HEK293 (cell line): ENCODE results near the gene POU2AF1.
"Not testable (repeated sequence)": the region's sequence is repeated elsewhere in the genome, so short reads cannot be mapped to it uniquely, and the experiment has no call there.

Experiments used
- CTCF ChIA-PET: fragments of 350-600 bp; formaldehyde crosslinking; extraction: SDS; loops from one replicate; lab custom pipeline; 2021; ENCODE audit warnings: antibody characterized with exemption; lab: Yijun Ruan, JAX
- POLR2A ChIA-PET: fragments of 300-600 bp; formaldehyde crosslinking; extraction: SDS; loops from one replicate; lab custom pipeline; 2020; ENCODE audit warnings: antibody characterized with exemption, inconsistent platforms; lab: Yijun Ruan, JAX
- H3K27ac ChIP-seq: fragments of 200-500 bp; sonication (Bioruptor generic); 2 replicates; pipeline ENCODE4 v1.5.1; 2014; ENCODE audit warnings: low read depth, low read length, control low read depth, inconsistent platforms; ENCODE audit errors: extremely low read depth
- H3K36me3 ChIP-seq, 2 experiments: fragments of 200-500 bp in 1 of 2; sonication (Bioruptor generic) in 1 of 2; 1 replicate in 1 of 2; 2 replicates in 1 of 2; pipeline ENCODE4 v1.5.1; 2014 to 2017; ENCODE audit warnings: inconsistent platforms in 2 of 2, low read length in 2 of 2; ENCODE audit not compliant: control insufficient read depth in 2 of 2, insufficient read depth in 1 of 2
- H3K4me1 ChIP-seq: fragments of 200-500 bp; sonication (Bioruptor generic); 2 replicates; pipeline ENCODE4 v1.5.1; 2014; ENCODE audit warnings: mild to moderate bottlenecking, low read length, inconsistent platforms; ENCODE audit not compliant: control insufficient read depth, insufficient read depth
- H3K4me3 ChIP-seq: 2 replicates; pipeline ENCODE4 v1.5.1; 2011; ENCODE audit warnings: low read depth, mild to moderate bottlenecking, control low read depth, low read length, moderate library complexity
- H3K9me3 ChIP-seq: fragments of 200-500 bp; sonication (Bioruptor generic); 2 replicates; pipeline ENCODE4 v1.5.1; 2014; ENCODE audit warnings: low read depth, low read length, inconsistent platforms; ENCODE audit not compliant: control insufficient read depth, insufficient read depth
- KLF10 ChIP-seq: fragments of 450-650 bp; IDR thresholded peaks from 2 replicates; pipeline ENCODE4 v1.5.1; 2018; ENCODE audit warnings: missing biosample characterization, mild to moderate bottlenecking, missing genetic modification characterization
- KLF7 ChIP-seq: fragments of 450-650 bp; formaldehyde crosslinking; IDR thresholded peaks from 2 replicates; pipeline ENCODE4 v1.5.1; 2016; ENCODE audit warnings: missing biosample characterization, missing genetic modification characterization, borderline replicate concordance
- KLF9 ChIP-seq: fragments of 450-650 bp; formaldehyde crosslinking; IDR thresholded peaks from 2 replicates; pipeline ENCODE4 v1.5.1; 2016; ENCODE audit warnings: missing biosample characterization, missing genetic modification characterization, low read depth
- MZF1 ChIP-seq: fragments of 450-650 bp; formaldehyde crosslinking; IDR thresholded peaks from 2 replicates; pipeline ENCODE4 v1.5.1; 2017; ENCODE audit warnings: missing biosample characterization, missing genetic modification characterization, borderline replicate concordance
- OSR2 ChIP-seq: fragments of 450-650 bp; formaldehyde crosslinking; IDR thresholded peaks from 2 replicates; pipeline ENCODE4 v1.5.1; 2016; ENCODE audit warnings: missing biosample characterization, missing genetic modification characterization
- SP2 ChIP-seq: fragments of 450-650 bp; formaldehyde crosslinking; IDR thresholded peaks from 2 replicates; pipeline ENCODE4 v1.5.1; 2016; ENCODE audit warnings: missing biosample characterization, missing genetic modification characterization
- WT1 ChIP-seq: fragments of 450-650 bp; formaldehyde crosslinking; IDR thresholded peaks from 2 replicates; pipeline ENCODE4 v1.5.1; 2016; ENCODE audit warnings: missing biosample characterization, missing genetic modification characterization
- ZBTB17 ChIP-seq: fragments of 450-650 bp; formaldehyde crosslinking; IDR thresholded peaks from 2 replicates; pipeline ENCODE4 v1.5.1; 2016; ENCODE audit warnings: missing biosample characterization, missing genetic modification characterization
- ZBTB7A ChIP-seq: fragments of 450-650 bp; formaldehyde crosslinking; IDR thresholded peaks from 2 replicates; pipeline ENCODE4 v1.5.1; 2016; ENCODE audit warnings: low read depth, missing biosample characterization, missing genetic modification characterization
- ZEB2 ChIP-seq: fragments of 450-650 bp; formaldehyde crosslinking; IDR thresholded peaks from 2 replicates; pipeline ENCODE4 v1.5.1; 2016; ENCODE audit warnings: missing biosample characterization, missing genetic modification characterization
- ZNF202 ChIP-seq: fragments of 450-650 bp; formaldehyde crosslinking; IDR thresholded peaks from 2 replicates; pipeline ENCODE4 v1.5.1; 2016; ENCODE audit warnings: missing biosample characterization, missing genetic modification characterization, borderline replicate concordance
- ZNF274 ChIP-seq, 2 experiments: fragments of 200-500 bp in 1 of 2; fragments of 450-650 bp in 1 of 2; sonication (Bioruptor generic) in 1 of 2; formaldehyde crosslinking in 1 of 2; IDR thresholded peaks; 2 replicates each; pipeline versions ENCODE4 v1.5.1 to v1.6.1; 2014 to 2016; ENCODE audit warnings: borderline replicate concordance in 1 of 2, inconsistent platforms in 1 of 2, low read length in 1 of 2, missing biosample characterization in 1 of 2, missing genetic modification characterization in 1 of 2
- ZNF426 ChIP-seq: fragments of 450-650 bp; formaldehyde crosslinking; IDR thresholded peaks from 2 replicates; pipeline ENCODE4 v1.5.1; 2017; ENCODE audit warnings: missing biosample characterization, missing genetic modification characterization, mild to moderate bottlenecking, inconsistent platforms, moderate library complexity
- ZNF664 ChIP-seq: fragments of 450-650 bp; formaldehyde crosslinking; IDR thresholded peaks from 2 replicates; pipeline ENCODE4 v1.5.1; 2016; ENCODE audit warnings: missing biosample characterization, missing genetic modification characterization
- ZNF670 ChIP-seq: fragments of 450-650 bp; formaldehyde crosslinking; IDR thresholded peaks from 2 replicates; pipeline ENCODE4 v1.5.1; 2016; ENCODE audit warnings: missing biosample characterization, missing genetic modification characterization, low read depth
- ZNF692 ChIP-seq: fragments of 450-650 bp; formaldehyde crosslinking; IDR thresholded peaks from 2 replicates; pipeline ENCODE4 v1.5.1; 2016; ENCODE audit warnings: missing biosample characterization, missing genetic modification characterization
- ZSCAN30 ChIP-seq: fragments of 450-650 bp; IDR thresholded peaks from 2 replicates; pipeline ENCODE4 v1.5.1; 2018; ENCODE audit warnings: missing biosample characterization, mild to moderate bottlenecking, missing genetic modification characterization, moderate library complexity
- TF ChIP-seq, protein P1 (sequence below): fragments of 450-650 bp; formaldehyde crosslinking; conservative IDR thresholded peaks from 2 replicates; pipeline ENCODE4 v1.5.1; 2016; ENCODE audit warnings: low read depth, missing biosample characterization, missing genetic modification characterization
- TF ChIP-seq, protein P2 (sequence below): fragments of 450-650 bp; formaldehyde crosslinking; IDR thresholded peaks from 2 replicates; pipeline ENCODE4 v1.5.1; 2017; ENCODE audit warnings: missing biosample characterization, missing genetic modification characterization
- TF ChIP-seq, protein P3 (sequence below): fragments of 450-650 bp; formaldehyde crosslinking; conservative IDR thresholded peaks from 2 replicates; pipeline ENCODE4 v1.5.1; 2016; ENCODE audit warnings: low read depth, missing biosample characterization, missing genetic modification characterization

The POU2AF1 gene

GRCh38 chr11:111395749-111396148 is 16.7 kb upstream of the POU2AF1 start:
- POLR2A ChIA-PET, result no interaction called here
- H3K4me1 ChIP-seq, result no peaks in the 10 kb centered on the region
- H3K9me3 ChIP-seq, result no peaks in the 10 kb centered on the region
- no peak overlapping the region for H3K4me3 ChIP-seq
- no peaks in the 10 kb centered on the region for H3K36me3 ChIP-seq
- TF ChIP-seq ZEB2, result no peak
- TF ChIP-seq ZSCAN30, result no peak
- TF ChIP-seq KLF10, result no peak
- TF ChIP-seq ZNF274 (IDR thresholded peaks at IDR 0.05; ENCODE audit: low read length), result no peak
- TF ChIP-seq ZNF274 (tag by site-specific recombination; IDR thresholded peaks at IDR 0.05; ENCODE audit: borderline replicate concordance), result no peak
- no peak for TF ChIP-seq ZNF670
- no peak for TF ChIP-seq ZNF664 (tag by site-specific recombination)
- no peak for TF ChIP-seq ZBTB17 (tag by site-specific recombination)
- TF ChIP-seq, protein P1, sequence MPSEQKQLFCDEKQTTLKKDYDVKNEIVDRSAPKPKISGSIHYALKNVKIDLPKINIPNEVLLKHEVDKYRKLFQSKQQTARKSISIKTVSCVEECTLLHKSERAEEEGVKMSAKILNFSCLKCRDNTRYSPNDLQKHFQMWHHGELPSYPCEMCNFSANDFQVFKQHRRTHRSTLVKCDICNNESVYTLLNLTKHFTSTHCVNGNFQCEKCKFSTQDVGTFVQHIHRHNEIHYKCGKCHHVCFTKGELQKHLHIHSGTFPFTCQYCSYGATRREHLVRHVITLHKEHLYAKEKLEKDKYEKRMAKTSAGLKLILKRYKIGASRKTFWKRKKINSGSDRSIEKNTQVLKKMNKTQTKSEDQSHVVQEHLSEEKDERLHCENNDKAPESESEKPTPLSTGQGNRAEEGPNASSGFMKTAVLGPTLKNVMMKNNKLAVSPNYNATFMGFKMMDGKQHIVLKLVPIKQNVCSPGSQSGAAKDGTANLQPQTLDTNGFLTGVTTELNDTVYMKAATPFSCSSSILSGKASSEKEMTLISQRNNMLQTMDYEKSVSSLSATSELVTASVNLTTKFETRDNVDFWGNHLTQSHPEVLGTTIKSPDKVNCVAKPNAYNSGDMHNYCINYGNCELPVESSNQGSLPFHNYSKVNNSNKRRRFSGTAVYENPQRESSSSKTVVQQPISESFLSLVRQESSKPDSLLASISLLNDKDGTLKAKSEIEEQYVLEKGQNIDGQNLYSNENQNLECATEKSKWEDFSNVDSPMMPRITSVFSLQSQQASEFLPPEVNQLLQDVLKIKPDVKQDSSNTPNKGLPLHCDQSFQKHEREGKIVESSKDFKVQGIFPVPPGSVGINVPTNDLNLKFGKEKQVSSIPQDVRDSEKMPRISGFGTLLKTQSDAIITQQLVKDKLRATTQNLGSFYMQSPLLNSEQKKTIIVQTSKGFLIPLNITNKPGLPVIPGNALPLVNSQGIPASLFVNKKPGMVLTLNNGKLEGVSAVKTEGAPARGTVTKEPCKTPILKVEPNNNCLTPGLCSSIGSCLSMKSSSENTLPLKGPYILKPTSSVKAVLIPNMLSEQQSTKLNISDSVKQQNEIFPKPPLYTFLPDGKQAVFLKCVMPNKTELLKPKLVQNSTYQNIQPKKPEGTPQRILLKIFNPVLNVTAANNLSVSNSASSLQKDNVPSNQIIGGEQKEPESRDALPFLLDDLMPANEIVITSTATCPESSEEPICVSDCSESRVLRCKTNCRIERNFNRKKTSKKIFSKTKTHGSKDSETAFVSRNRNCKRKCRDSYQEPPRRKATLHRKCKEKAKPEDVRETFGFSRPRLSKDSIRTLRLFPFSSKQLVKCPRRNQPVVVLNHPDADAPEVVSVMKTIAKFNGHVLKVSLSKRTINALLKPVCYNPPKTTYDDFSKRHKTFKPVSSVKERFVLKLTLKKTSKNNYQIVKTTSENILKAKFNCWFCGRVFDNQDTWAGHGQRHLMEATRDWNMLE (tag by site-specific recombination), result no peak
- TF ChIP-seq ZBTB7A, result no peak
- no peak for TF ChIP-seq SP2 (tag by site-specific recombination)
- no peak for TF ChIP-seq OSR2 (tag by site-specific recombination)
- TF ChIP-seq MZF1 (tag by site-specific recombination), result no peak
- TF ChIP-seq, protein P2, sequence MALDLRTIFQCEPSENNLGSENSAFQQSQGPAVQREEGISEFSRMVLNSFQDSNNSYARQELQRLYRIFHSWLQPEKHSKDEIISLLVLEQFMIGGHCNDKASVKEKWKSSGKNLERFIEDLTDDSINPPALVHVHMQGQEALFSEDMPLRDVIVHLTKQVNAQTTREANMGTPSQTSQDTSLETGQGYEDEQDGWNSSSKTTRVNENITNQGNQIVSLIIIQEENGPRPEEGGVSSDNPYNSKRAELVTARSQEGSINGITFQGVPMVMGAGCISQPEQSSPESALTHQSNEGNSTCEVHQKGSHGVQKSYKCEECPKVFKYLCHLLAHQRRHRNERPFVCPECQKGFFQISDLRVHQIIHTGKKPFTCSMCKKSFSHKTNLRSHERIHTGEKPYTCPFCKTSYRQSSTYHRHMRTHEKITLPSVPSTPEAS (tag by site-specific recombination), result no peak
- no peak for TF ChIP-seq KLF7 (tag by site-specific recombination)
- TF ChIP-seq KLF9 (tag by site-specific recombination), result no peak
- TF ChIP-seq ZNF692, result no peak
- TF ChIP-seq WT1 (tag by site-specific recombination), result no peak
- no peak overlapping the region for H3K27ac ChIP-seq
- CTCF ChIA-PET, result no interaction called here

DNA sequence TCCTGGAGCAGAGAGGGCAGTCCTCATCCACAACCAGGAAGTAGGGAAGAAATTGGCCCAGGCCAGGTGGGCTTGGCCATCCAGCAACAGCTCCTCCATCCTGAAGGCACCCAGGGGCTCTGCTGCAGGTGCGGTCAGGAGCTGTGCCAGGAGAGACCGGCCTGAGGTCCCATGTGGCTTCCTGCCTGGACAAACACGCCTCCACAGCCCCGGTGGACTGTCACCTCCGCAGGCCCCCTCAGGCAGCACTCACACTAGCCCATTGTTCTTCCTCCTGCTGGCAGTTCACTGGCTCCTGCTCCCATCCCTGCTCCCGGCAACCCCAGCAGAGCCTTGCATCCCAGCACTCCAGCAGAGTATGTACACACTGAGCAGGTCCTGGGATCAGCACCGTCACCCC is 16.0 kb upstream of the POU2AF1 start:
- ChIA-PET CTCF (no interaction called here), POLR2A (no interaction called here)
- H3K4me3 ChIP-seq, result no peak overlapping the region
- no peaks in the 10 kb centered on the region for H3K9me3 ChIP-seq
- no peaks in the 10 kb centered on the region for H3K36me3 ChIP-seq
- TF ChIP-seq, protein P3, sequence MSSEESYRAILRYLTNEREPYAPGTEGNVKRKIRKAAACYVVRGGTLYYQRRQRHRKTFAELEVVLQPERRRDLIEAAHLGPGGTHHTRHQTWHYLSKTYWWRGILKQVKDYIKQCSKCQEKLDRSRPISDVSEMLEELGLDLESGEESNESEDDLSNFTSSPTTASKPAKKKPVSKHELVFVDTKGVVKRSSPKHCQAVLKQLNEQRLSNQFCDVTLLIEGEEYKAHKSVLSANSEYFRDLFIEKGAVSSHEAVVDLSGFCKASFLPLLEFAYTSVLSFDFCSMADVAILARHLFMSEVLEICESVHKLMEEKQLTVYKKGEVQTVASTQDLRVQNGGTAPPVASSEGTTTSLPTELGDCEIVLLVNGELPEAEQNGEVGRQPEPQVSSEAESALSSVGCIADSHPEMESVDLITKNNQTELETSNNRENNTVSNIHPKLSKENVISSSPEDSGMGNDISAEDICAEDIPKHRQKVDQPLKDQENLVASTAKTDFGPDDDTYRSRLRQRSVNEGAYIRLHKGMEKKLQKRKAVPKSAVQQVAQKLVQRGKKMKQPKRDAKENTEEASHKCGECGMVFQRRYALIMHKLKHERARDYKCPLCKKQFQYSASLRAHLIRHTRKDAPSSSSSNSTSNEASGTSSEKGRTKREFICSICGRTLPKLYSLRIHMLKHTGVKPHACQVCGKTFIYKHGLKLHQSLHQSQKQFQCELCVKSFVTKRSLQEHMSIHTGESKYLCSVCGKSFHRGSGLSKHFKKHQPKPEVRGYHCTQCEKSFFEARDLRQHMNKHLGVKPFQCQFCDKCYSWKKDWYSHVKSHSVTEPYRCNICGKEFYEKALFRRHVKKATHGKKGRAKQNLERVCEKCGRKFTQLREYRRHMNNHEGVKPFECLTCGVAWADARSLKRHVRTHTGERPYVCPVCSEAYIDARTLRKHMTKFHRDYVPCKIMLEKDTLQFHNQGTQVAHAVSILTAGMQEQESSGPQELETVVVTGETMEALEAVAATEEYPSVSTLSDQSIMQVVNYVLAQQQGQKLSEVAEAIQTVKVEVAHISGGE (tag by site-specific recombination), result no peak
- TF ChIP-seq ZNF426 (tag by site-specific recombination), result no peak
- TF ChIP-seq ZNF202 (tag by site-specific recombination), result no peak
- no peaks in the 10 kb centered on the region for H3K4me1 ChIP-seq
- H3K27ac ChIP-seq, result no peak overlapping the region

DNA sequence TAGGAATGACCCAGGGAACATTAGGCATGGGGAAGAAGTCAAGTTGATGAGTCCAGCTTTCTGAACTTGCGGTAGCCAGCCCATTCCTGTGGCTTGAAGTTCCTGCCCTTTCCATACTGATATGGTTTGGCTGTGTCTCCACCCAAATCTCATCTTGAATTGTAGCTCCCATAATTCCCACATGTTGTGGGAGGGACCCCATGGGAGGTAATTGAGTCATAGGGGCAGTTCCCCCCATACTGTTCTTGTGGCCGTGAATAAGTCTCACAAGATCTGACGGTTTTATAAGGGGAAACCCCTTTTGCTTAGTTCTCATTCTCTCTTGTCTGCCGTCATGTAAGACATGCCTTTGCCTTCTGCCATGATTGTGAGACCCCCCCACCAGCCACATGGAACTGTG is 15.1 kb upstream of the POU2AF1 start:
- POLR2A ChIA-PET, result not testable (repeated sequence)

More for the DNA sequence above, 15.1 kb upstream of the POU2AF1 start:
- H3K9me3 ChIP-seq, CTCF ChIA-PET, H3K36me3 ChIP-seq, H3K27ac ChIP-seq, H3K4me1 ChIP-seq, H3K4me3 ChIP-seq: not testable (repeated sequence)
